HG03457 (cell line): ENCODE measurements around the gene NALCN.

Experiments used
- ATAC-seq: cut with Tn5 transposase; IDR thresholded peaks from one replicate; pipeline ENCODE4 v1.9.1; 2021; ENCODE audit warnings: moderate number of reproducible peaks; ENCODE audit not compliant: unreplicated experiment

The NALCN gene

GRCh38 chr13:101053301-101054093 is 362.8 kb downstream of the NALCN start:
- no peak for ATAC-seq

DNA sequence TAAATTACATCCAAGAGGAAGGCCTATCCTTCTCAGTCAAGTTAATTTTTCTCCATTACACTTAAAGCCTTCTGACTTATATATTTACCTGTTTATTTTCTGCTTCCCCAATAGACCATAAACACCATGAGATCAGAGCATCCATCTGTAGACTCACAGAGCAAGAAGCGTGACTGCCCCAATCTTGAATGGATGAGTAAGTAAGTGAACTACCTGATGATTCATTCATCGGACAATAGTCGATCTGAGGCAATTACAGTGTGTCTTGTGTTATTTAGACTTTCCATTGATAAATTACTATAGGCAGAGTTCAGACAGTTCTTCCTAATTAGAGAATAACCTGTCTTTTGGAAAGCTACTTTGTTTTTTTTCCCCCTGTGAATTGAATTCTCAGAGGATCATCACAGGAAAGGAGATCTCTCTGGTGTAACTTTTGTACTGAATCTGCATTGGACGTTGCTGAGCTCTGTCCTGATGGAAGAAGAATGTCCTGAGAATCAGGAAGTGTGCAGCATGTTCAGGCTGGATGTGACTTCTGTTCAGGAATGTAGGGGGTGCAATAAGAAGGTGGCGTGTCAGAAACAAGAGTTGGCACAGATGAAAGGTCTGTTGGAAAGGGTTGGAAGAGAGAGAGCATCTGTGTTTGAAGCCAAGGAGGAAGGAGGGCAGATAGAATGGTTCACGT is 367.0 kb downstream of the NALCN start:
- ATAC-seq, result no peak

- ATAC-seq, result no peak
Observed at GRCh38 chr13:101036546-101036945, 379.8 kb downstream of the NALCN start.

- ATAC-seq, result no peak
Observed at GRCh38 chr13:101035119-101035620, 381.1 kb downstream of the NALCN start.

- no peak for ATAC-seq
Observed at GRCh38 chr13:101026736-101027398, 389.4 kb downstream of the NALCN start.

DNA sequence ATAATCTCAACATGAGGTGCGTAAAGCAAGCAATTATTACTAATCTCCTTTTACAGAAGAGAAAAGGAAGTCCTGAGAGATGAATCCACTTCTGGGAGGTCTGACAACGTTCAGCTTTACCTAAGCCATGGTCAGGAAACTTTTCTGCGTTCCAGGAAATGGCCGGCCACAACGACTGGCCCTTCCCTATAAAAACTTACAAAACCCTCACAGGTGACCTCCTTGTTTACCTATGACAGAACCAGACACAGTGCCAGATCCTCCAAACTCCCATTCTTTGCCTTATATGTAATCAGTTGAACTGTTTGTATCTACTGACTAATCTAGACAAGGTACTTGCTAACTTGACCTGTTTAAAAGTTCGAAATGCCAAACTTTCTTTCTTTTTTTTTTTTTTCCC is 390.0 kb downstream of the NALCN start:
- ATAC-seq, result no peak

- no peak for ATAC-seq
Observed at GRCh38 chr13:101025925-101026324, 390.4 kb downstream of the NALCN start.

GRCh38 chr13:101025519-101025918 is 390.8 kb downstream of the NALCN start:
- ATAC-seq, result no peak

DNA sequence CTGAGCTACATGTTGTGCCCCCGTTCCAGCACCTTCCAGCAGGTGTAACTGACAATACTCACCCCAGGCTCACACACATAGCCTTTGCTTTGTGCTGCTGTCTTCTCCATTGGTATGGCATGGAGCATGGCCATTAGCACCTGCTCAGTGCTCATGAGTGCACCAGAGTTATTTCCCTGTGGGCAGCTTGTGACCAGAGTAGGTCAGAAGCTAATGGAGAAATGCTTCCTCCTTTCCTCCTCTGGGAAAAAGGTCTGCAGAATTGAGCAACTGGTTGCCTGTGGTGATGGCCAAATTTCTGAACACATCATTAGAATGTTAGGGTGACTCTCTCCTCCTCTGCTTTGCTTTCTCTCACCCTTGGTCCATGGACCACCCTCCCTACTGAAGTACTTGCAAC is 397.2 kb downstream of the NALCN start:
- no peak for ATAC-seq

- ATAC-seq, result no peak
Observed at GRCh38 chr13:101018720-101019119, 397.6 kb downstream of the NALCN start.

- no peak for ATAC-seq
Observed at GRCh38 chr13:101017123-101017872, 399.0 kb downstream of the NALCN start.

DNA sequence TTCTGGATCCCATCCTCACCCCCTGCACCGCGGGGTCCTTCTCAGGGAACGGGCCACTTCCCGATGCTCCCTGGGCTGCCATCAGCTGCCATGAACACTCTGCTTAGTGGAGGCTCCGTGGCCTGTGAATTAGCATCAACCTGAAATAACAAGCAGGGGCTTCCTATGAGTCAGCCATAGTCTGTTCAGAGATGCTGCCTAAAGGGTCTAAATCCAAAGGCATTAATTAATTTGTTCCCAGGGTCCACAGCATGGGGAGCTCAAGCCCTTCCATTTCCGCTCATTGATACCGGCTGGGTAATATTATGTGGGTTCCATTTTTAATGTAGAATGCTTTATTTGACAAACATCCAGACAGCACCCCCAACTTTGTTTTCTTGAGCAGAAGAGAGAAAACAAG is 399.8 kb downstream of the NALCN start:
- ATAC-seq, result no peak

- ATAC-seq, result no peak
Observed at GRCh38 chr13:101013245-101013644, 403.1 kb downstream of the NALCN start.

DNA sequence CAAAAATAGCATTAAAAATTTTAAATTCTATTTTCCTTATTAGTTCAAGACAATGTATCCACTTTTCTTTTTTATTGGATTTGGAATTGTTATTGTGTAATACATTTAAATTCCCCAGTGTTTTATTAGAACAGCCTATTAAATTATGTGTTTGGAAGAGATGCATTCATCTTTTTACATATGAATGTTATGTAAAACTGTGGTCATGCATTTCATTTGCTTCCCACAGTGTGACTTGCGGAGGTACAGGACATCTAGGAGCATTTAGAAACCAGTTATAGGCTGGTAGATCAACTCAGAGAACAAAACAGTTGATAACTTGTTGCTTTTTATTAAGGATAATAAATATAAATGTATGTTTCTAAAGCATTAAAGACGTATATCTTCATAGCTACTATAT is 406.2 kb downstream of the NALCN start:
- ATAC-seq, result no peak

DNA sequence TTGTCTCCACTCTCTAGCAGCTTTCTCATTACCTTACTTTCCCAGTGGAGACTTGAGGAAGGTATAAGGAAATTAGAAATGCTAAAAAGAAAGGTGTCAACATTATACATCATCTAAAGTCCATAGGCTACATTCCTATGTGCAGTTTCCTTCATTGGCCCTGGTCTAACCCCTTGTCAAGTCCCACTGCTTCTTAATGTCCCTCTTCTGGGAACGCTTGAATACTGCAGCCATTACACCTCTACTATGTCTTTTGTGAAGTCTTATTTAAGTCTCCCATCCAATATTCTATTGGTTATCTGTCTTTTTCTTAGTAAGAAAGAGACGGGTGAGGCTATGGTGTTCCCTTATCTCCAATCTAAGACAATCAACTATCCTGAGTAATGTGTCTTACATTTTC is 409.1 kb downstream of the NALCN start:
- ATAC-seq, result no peak
